HG03135 (cell line): ENCODE data around the gene LRIT2.

Source experiments
- ATAC-seq: cut with Tn5 transposase; IDR thresholded peaks from one replicate; pipeline ENCODE4 v1.9.1; 2021; ENCODE audit warnings: mild to moderate bottlenecking, moderate library complexity; ENCODE audit not compliant: unreplicated experiment

Gene LRIT2

GRCh38 chr10:84225427-84226173 lies at the start of gene LRIT2:
LRIT2 (minus strand) TSS chr10:84225544; CDS start chr10:84225520, 24 bp downstream.
- ATAC-seq = no peak

GRCh38 chr10:84270708-84271107 lies 45.4 kb upstream of the LRIT2 start:
- ATAC-seq = no peak

- no peak for ATAC-seq
These were observed 44.4 kb upstream of the LRIT2 start for GRCh38 chr10:84269773-84270172.

DNA sequence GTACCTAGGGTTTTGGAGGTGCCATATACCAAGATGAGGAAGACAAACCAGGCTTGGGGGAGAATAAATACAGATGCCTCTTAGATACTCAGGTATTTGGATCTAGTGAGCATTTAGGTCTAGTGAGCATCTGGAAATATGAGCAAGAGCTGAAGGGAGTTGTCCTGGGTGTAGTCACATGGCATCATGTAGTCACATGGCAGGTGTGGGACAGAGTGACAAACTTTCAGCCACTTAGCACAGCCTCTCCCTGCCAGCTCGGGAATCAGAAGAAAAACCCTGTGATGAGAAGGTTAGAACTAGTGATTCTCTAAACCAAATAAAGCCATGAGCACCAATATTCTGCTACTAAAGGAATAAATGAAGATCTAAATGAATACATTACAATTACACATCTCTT lies 43.8 kb upstream of the LRIT2 start:
- ATAC-seq = no peak

DNA sequence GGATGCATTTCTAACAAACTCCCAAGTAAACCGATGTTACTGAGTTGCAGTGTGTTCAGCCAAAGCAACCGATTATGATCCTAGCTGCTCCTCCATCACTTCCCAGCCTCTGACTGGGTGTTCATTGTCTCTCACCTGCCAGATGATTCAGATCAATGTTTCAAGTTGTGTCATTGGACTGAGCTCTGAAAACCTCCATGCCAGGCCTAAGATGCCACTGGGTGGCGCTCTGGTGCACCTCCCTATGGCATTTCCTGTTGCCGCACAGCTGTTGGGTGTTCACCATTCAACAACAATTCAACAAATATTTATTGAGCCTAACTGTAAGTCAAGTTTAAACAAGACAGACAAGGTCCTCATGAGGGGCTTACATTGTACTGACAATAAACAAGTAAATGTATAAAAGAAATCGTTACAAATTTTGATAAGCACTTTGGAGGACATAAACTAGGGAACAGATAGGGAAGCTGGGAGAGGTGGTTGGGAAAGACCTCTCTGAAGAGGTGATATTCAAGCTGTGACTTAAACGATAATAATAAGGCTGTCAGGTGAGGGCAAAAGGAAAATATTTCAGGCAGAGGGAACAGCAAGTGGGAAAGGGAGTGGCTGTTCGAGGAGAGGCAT lies 42.3 kb upstream of the LRIT2 start:
- ATAC-seq = no peak

DNA sequence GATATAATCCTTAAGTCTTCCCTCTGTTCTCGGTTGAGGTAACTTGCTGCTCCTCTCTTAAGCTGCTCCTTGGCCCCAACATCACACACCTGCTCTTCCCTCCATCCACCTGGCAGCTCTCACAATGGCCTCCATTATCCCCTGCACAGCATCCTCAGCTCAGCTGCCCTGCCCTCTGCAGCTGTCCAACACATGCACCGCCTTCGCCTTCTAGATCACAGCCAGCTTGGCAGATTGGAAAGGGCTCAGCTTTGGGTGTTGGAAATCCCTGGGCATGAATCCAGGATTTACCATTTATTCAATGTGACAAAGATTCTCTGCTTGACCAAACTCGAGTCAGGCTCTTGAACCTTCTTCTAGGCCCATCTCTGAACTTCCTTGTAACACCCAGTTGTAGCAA lies 40.1 kb upstream of the LRIT2 start:
- no peak for ATAC-seq

- peak; percentile 90 for ATAC-seq
These were observed 39.3 kb upstream of the LRIT2 start for GRCh38 chr10:84264611-84265141.

DNA sequence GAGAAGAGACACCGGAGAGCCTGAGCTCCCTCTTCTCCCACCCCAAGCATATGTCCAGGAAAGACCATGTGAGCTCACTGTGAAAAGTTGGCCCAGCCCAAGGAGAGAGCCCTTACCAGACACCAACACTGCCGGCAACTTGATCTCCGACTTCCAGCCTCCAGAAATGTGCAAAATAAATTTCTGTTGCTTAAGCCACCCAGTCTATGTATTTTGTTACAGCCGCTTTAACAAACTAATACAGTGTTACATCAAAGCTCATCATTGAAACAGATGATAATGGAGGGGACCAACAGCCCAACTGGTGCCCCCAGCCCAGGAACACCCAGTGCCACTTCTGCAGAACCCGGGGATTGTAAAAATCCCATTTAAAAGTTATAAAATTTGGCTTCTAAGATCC lies 38.4 kb upstream of the LRIT2 start:
- ATAC-seq = no peak

DNA sequence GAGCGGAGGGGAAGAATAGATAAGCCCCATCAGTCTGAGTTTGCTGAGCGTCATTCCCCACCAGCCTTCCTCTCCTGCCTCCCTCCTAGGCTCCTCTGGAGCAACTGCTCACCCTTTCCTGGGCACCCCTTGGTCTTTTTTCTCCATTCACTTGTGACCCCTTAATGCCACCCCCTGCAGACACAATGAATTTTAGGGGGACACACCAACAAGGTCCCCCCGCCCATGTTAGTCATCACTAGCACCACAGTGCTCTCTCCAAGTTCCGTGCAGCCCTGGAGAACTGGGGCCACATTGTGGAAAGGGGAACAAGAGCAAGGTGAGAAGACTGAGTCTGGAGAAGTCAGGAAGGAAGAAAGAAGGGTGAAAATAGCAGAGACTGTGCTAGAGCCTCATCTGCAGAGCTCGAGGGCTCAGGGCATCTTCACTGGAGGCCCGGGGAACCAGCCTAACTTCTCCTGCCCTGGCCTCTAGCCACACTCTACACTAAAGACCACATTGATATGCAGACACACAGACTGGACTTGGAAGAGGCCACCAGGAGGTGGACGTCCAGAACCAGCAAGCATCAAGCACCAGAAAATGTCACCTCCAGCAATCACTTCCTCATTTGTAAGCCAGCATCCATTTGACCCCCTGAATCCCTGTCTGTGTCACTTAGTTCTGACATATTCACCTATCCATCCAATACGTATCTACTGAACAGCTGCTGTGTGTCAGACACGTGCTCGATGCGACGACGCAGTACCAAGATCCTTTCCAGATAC lies 37.0 kb upstream of the LRIT2 start:
- no peak for ATAC-seq

- ATAC-seq = no peak
These were observed 36.0 kb upstream of the LRIT2 start for GRCh38 chr10:84261236-84261915.

DNA sequence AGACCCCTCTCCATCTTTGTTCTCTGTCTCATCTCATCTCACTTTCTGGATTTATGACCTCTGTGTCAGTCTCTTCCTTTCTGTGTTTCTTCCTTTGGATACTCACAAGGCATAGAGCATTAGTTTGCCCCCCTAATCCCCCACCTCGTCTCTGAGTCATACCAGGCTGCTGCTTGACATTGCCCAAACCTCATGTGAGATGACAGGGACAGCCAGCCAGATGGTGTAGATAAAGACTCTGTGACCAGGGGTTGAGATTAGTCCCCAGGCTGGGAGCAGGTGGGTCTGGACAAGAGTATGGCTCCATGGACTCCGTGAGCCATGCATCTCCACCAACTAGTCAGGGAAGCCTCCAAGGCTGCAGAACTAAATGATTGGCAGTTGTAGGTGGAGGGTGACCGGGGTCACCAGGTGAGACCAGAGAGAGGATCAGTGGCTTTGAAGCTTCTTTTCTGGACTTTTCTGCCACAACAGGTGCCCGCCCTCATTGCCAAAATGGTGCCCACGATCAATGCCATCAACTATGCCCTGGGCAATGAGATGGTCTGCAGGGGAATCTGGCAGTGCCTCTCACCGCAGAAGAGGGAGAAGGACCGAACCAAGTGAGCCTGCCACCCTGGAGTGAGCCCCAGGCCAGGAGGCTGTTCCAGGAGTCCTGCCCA lies 32.8 kb upstream of the LRIT2 start:
- no peak for ATAC-seq

DNA sequence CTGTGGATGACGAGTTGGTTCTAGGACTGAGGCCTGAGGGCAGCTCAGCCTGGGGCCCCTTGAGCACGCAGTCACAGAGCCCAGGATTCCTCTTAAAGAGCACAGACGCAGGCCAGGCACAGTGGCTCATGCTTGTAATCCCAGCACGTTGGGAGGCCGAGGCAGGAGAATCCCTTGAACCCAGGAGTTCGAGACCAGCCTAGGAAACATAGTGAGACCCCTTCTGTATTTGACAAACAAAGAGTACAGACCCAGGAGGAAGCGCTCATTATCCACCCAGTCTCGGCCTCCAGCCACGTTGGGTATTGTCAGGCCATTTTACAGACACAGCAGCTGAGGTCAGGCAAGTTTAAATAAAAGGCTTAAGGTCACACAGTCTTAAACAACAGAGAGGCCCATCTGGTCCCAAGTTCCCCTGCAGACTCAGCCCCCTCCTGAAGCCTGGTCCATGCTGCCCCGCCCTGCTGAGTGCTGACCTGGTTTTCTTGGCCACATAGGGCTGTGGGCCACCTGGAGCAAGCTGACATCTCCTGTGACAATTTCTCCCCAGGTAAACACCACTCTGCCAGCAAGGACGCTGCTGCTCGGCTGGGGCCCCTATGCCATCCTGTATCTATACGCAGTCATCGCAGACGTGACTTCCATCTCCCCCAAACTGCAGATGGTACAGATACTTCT lies 32.1 kb upstream of the LRIT2 start:
- no peak for ATAC-seq

- peak; percentile 65 for ATAC-seq
These were observed 31.4 kb upstream of the LRIT2 start for GRCh38 chr10:84256510-84257342.

- no peak for ATAC-seq
These were observed 29.5 kb upstream of the LRIT2 start for GRCh38 chr10:84254552-84255478.

GRCh38 chr10:84248794-84249193 lies 23.4 kb upstream of the LRIT2 start:
- ATAC-seq = no peak

DNA sequence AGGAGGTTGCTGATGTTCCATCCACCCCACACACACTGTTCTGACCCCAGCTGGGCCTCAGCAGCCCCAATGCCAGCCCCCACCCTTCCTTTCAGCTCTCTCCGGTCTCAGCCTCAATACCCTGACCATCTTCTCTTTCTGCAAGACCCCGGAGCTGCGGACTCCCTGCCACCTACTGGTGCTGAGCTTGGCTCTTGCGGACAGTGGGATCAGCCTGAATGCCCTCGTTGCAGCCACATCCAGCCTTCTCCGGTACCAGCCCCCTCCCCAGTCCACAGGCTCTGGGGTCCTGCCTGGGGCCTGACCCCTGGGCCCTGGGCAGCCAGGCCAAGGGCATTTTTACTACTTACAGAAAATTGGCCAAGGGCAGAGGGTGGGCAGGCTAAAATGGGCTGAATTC lies 22.2 kb upstream of the LRIT2 start:
- no peak for ATAC-seq

DNA sequence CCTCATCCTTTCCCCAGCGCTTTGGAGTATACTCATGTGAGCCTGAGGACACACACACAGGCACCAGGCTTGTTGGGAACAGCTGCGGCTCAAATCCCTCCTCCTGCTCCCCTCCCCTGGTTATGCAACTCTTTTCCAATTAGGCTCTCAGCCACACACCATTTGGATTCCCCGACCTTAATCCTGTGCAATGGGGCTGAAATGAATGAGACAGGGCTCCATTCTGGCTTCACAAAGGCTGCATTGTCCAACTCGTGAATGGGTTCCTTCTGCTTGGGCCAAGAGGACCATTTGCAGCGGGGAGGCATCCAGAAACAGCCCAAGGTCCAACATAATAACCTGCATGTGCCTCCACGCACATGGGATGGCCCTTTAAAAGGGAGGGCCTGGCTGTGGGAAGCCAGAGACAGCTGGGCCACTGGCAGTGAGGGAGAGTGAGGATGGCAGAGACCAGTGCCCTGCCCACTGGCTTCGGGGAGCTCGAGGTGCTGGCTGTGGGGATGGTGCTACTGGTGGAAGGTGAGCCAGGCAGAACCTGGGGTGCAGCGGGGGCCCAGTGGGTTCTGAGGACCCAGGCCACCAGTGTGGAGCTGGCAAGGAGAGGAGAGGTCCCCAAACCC lies 19.4 kb upstream of the LRIT2 start, which contains the start of gene RGR:
TSS of gene RGR (plus strand) at position 403 of the 620 bp plus-strand sequence. CDS start at position 441, 38 bp downstream.
- ATAC-seq = no peak
